ENCODE results near the gene BANF2.

GRCh38 chr20:17732907-17733521 lies 33.2 kb downstream of the BANF2 start:
- TF ChIP-seq PKNOX1 (IDR thresholded peaks at IDR 0.05) (no peak), SUZ12 (IDR thresholded peaks at IDR 0.05) (no peak), SP1 (IDR thresholded peaks at IDR 0.05) (no peak)
